GM21717 (cell line): Measurements from ENCODE around the gene HEXB.

Experiments used
- ATAC-seq: cut with Tn5 transposase; IDR thresholded peaks from one replicate; pipeline ENCODE4 v1.9.1; 2021; ENCODE audit warnings: mild to moderate bottlenecking, moderate library complexity; ENCODE audit not compliant: unreplicated experiment

The HEXB gene

GRCh38 chr5:74684900-74685851 is at the start of gene HEXB:
HEXB (plus strand) TSS chr5:74685233; CDS start chr5:74685261, 28 bp downstream.
- peak; percentile 73 for ATAC-seq

DNA sequence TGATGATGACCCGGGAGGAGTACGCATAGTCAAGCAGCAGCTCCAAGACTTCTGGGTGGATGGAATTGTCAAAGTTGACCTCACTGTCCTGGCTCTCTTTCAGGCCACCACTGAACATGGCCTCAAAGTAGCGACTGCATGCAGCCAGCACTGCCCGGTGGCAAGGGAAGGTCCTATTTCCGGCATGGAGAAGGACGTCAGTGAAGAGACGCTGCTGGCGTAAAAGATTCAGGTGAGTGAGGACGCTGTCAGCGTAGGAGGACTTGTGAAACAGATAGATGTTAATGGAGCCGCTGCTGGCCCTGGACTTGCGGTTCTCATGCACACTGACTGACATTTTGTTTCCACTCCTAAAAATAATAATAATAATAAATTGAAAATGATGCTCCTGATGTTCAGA is 48.9 kb upstream of the HEXB start:
- ATAC-seq: no peak

DNA sequence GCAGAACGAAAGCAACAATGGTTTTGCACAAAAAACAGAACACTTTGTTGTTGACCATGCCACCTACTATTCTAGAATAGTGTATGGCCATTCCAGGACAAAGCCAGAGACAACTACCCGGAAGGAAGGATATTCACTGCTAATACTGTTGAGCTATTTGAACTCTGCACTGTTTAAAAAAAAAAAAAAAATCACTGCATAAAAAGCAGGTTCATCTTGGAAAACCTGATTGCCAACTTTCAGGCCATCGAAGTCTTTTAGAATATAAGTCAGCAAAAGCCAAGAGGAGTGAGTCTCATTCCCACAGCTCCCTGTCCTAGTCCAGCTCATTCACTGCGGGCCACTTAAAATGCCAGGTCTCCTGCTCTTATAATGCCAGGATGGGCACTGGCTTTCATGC is 48.5 kb upstream of the HEXB start:
- no peak for ATAC-seq

GRCh38 chr5:74638544-74638969 is 46.5 kb upstream of the HEXB start:
- ATAC-seq: no peak

- peak; percentile 29 for ATAC-seq
These were observed 45.8 kb upstream of the HEXB start for GRCh38 chr5:74638970-74639806.

- ATAC-seq: peak; percentile 29
These were observed 45.1 kb upstream of the HEXB start for GRCh38 chr5:74639807-74640449.

DNA sequence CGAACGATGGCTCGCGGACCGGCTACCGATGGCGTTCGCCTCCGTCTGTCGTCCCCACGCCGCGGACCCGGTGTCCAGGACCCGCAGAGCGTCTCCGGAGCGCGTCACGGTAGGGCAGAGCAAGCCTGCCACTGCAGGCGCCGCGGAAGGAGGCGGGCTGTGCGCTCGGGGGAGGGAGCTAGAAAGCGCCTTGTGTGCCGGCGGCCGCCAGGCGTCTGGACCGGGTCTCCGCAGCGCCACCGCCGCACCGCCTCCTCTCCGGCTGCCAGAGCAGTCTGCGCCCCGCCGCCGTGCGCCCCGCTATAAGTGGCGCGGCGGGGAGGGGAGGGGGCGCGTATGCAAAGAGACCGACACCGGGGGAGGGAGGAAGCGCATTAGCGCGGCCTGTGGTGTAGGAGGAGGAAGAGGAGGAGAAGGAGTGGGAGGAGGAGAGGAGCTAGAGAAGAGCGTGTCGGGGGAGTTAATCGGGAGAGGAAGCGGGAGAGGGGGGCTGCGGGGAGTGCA is 44.5 kb upstream of the HEXB start, which contains the start of gene ENC1:
Gene ENC1, minus strand, starts transcription at position 279 of the 504 bp plus-strand sequence. CDS start 4,243 bp downstream, outside the sequence.
- ATAC-seq: peak; percentile 73

GRCh38 chr5:74640954-74641734 is 43.9 kb upstream of the HEXB start:
- ATAC-seq: peak; percentile 15

- no peak for ATAC-seq
These were observed 43.1 kb upstream of the HEXB start for GRCh38 chr5:74641735-74642542.

DNA sequence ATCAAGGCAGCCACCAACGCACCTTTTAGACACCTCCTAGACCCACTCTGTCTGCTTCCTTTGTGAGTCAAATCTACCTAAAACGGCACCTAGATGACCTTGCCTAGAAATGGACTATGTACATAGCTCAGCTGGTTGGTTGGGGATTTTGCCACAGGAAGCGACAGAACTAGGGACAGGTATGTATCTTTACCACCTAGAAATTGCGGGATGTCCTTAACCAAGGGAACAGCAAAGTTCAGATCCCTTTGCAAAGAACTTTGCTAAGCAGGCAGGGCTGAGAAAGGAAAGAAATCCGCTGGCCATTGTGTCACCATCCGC is 42.5 kb upstream of the HEXB start:
- ATAC-seq: no peak

DNA sequence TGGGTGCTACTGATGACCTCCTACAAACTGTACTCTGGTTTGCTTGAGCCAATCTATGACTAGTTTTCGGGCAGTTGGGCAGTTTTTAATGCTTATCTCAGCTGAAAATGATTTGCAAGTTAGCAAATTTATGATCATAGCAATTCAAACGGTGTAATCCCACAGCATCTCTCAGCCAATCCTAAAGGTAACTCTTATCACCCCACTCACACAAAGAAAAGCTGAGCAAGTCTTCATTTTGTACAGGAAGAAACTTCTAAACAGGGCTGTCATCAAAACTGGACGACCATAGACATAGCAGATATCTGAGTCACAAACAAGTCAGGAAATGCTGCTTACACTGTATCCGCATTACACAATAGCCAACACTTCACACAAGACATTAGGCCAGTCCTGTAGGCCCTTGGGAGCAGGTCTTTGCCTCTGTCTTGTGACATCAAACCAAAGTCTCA is 41.9 kb upstream of the HEXB start:
- ATAC-seq: no peak

GRCh38 chr5:74647096-74647495 is 37.9 kb upstream of the HEXB start:
- ATAC-seq: no peak

DNA sequence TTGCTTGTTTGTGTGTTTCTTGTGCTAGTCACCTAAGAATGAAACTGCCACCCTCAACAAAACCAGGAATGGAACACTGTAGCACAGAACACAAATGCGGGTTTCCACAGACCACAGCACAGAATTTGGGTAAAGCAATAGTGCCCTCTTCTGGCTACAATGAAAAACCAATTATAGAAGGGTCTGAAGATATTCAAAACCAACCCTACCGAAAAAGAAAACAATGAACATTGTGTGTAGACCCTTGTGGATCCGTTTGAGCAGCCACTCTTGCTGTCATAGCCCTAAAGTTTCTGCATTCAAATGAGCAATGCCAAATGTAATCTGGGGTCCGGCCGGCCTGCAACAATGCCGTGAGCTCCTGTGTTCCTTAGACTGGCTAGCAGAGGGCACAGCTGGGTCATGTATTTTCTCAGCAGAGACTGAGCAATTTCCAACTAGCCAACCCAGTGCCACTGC is 36.2 kb upstream of the HEXB start:
- peak; percentile 64 for ATAC-seq

GRCh38 chr5:74649421-74649973 is 35.5 kb upstream of the HEXB start:
- ATAC-seq: no peak

DNA sequence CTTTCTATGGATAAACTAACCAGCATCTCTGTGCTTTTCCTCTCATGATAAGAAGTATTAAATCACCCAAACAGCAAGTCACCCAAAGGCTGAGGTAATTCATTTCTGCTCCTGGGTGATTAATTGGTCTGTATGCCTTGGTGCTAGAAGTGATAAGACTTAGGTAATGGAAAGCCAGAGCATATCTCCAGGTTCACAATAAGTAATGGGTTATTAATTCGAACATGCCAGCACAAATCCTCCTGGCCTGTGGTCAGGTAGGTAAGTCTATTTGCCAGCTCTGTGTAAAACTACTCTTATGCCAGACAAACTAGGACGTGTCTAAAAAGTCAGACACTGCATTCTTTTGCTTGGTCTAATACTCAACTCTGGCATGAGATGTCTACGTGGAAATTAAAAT is 33.3 kb upstream of the HEXB start:
- no peak for ATAC-seq

DNA sequence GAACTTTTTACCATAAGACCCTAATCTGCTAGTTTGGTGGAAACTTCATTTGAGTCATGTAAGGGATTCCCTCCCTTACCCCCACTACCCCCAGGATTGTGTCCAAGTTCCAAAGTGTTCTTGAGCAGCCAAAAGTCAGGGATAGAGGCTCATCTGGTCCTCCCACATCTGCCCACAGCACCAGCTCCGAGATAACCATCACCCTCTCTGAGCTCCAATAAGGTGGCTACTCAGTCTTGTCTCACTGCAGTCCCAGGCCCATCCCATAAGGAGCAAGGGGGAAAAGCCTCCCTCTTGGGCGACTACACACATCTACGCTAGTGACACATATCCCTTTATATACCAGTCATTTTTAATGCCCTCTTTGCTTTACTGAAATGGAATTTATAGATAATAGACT is 32.5 kb upstream of the HEXB start:
- no peak for ATAC-seq

DNA sequence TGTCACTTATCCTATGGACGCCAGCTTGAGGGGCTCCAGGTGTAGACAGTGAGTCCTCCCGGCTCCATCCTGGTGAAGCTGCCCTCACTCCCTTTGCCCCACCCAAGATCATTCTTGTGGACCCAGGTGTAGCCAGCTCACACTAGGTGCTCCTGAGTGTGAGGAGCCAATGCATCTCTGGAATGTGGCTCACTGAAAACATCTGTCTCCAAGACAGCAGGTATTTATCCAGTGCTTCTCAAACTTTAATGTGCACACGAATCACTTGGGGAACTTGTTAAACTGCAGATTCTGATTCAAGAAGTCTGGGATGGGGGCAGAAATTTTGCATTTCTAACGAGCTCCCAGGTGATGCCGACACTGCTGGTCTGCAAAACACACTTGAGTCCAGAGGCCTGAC is 31.0 kb upstream of the HEXB start:
- ATAC-seq: no peak

DNA sequence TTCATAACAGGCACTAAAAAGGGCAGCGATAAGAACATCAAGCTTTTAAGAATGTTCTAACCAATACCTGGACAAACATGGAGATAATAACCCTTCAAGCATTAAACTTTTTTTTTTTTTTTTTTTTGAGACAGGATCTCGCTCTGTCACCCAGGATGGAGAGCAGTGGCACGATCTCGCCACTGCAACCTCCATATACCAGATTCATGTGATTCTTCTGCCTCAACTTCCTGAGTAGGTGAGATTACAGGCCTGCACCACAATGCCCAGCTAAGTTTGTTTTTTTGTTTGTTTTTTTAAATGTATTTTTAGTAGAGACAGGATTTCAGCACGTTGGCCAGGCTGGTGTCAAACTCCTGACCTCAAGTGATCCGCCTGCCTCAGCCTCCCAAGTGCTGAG is 29.8 kb upstream of the HEXB start:
- ATAC-seq: no peak

GRCh38 chr5:74655716-74656115 is 29.3 kb upstream of the HEXB start:
- ATAC-seq: no peak
